Hippocampal formation (tissue), 2 donors: Measurements from ENCODE around the gene ACKR2.
A peak's percentile ranks its signal among the peaks of the same experiment; 100 is the strongest.

Source experiments
- DNase-seq, 2 donors: peaks; one replicate each; lab custom pipeline; 2025; lab: John Stamatoyannopoulos, UW

Gene ACKR2

DNA sequence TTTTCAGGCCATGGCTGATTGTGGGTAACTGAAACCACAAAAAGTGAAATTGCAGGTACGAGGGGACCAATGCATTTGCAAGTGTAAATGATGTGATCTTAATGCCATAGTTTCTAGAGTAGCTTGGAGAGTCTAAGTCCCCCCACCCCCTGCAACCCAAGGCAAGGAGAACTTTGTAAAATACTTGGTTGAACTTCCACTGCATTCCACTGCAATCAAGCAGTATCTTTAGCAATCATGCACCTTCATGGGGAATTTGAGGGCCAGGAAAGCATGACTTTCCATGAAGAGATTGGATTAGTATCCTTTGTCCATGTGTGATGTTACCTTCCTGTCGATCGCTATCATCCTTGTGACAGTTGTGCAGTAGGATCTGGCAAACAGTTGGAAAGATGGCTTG is 77.8 kb downstream of the ACKR2 start:
- DNase-seq: no peak

DNA sequence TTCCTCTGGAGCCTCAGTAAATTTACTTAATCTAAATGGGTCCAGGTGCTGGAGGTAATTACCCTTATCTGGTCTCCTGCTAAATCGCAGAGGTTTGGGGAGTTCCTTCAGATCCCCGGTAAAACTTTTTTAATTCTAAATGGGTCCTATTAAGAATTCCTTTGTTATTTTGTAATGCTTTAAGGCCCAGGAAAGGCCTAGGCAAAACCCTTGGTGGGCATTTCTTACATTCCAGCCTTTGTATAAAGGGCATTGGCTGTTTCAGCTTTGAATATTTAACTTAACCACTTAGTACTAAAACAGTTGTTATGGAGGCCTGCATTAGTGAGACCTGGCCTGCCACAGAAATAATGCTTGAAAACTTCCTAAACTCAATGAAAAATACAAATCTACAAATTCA is 81.8 kb downstream of the ACKR2 start:
- DNase-seq: no peak

DNA sequence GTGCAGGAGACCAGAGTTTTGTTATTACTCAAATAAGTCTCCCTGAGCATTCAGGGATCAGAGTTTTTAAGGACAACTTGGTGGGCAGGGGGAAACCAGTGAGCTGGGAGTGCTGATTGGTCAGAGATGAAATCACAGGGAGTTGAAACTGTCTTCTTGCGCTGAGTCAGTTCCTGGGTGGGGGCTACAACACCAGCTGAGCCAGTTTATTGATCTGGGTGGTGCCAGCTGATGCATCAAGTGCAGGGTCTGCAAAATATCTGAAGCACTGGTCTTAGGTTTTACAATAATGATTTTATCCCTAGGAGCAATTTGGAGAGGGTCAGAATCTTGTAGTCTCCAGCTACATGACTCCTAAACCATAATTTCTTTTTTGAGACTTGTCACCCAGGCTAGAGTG is 82.9 kb downstream of the ACKR2 start:
- DNase-seq: no peak

- DNase-seq: no peak
Measured at GRCh38 chr3:42892807-42893206, 83.6 kb downstream of the ACKR2 start.

DNA sequence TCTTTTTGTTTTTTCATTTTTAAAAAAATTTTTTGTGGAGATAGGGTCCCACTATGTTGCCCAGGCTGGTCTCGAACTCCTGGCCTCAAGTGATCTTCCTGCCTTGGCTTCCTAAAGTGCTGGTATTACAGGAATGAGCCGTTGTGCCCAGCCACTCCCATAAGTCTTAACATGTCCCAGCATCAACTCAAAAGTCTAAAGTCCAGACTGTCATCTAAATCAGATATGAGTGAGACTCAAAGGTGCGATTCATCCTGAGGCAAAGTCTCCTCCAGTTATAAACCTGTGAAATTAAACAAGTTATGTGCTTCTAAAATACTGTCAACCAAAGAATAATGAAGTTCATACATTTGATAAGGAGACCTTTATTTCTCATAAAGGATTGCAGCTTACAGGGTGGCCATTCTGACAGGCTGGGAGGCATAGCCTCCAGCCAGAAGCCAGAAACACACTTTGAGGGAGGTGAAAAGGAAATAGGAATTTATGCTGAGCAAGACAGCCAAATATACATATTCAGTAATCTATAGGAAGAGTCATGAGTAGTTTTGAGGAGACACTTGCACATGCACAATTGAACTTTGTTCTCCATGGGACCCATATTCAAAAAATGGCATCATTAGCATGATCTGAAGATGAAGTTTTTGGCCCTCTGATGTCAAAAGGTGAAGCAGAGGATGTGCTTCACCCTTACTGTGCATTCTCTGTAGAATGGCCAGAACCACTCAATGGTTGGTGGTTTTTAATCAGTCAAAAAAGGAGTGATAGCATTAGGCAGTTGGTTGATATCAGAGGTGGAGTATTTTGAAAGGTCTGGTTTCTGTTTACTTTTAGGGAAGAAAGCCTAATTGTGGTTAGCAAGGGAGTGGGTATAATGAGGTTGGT is 85.7 kb downstream of the ACKR2 start:
- no peak for DNase-seq

DNA sequence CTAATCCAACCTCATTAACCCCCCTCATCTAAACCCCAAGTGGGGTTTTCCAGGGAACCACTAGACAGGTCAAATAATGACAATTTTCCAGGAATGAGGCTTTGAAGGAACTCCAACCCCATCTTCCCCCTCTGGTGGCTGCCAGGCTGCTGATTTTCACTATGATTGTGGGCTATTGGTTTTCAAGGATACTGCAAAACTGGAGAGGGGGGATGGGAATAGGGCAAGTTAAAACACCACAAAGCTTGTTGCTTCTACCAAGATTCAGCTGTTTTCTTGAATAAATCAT is 86.3 kb downstream of the ACKR2 start:
- no peak for DNase-seq

DNA sequence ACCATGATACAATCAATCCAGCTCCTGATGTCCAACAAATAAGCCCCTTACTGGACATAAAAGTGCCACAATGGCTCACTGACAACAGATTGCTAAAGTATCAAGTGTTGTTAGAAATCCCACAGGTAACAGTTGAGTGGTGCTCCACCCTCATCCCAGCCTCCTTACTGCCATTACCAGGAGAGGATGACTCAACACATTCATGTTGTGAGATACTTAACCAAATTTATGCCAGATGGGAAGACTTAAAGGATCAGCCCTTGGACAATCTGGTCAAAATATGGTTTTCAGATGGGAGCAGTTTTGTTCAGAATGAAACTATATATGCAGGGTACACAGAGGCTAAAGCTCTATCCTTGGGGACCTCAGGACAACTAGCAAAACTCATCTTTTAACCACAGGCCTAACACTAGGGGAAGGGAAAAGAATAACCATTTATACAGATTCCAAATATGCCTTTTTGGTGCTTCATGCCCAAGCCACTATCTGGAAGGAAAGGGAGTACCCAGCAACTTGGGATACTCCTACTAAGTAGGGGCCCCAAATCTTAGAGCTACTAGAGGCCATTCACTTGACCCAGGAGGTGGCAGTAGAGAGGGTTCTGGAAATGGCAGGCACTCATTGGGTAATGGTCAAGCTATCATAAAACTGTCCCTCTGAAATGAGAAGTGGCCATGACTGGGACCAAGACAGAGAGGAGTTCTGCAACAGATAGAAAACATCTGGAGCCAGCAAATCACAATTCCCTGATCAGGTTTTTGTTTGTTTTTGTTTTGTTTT is 89.8 kb downstream of the ACKR2 start:
- DNase-seq: no peak

DNA sequence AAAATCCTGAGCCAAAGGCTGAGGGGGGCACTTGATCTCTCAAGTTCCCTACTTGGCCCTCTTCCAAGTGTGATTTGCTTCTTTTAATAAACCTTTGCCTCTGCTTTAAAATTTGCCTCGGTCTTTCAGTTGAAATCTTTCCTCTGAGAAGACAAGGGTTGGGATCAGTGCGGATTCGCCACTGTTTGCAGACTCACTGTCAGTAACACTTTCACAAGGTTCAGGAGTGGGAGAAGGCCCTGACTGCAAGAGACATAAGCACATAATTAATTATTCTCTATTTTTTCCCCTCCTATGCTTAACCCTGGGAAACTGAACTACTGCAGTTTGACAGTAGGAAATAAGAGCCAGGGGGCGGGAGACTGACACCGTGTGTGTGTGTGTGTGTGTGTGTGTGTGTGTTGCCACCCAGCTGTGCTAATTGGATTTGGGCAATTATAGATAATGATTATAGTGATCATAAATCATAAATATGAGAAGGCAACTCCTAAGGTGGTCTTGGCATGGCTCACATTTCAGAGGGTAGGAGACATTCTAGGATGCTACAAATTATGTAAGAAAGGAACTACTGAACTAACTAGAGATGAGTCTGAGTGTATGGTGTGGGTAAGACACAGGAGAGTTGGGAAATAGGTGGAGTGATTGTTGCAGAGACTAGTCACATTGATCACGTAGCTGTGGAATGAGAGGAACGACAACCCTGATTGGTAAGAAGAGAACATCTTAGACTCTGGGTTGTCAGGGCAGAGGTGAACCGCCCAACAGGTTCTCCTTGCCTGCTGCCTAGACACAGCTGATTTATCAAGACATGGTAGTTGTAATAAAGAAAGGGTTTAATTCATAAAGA is 91.2 kb downstream of the ACKR2 start:
- DNase-seq: no peak

DNA sequence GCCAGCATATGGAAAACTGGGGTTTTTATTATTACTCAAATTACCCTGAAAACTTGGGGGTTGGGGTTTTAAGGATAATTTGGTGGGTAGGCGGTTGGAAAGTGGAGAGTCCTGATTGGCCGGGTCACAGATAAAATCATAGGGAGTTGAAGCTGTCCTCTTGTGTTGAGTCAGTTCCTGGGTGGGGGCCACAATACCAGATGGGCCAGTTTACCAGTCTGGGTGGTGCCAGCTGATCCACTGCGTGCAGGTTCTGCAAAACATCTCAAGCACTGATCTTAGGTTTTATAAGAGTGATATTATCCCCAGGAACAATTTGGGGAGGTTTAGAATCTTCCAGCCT is 91.8 kb downstream of the ACKR2 start:
- DNase-seq: no peak

DNA sequence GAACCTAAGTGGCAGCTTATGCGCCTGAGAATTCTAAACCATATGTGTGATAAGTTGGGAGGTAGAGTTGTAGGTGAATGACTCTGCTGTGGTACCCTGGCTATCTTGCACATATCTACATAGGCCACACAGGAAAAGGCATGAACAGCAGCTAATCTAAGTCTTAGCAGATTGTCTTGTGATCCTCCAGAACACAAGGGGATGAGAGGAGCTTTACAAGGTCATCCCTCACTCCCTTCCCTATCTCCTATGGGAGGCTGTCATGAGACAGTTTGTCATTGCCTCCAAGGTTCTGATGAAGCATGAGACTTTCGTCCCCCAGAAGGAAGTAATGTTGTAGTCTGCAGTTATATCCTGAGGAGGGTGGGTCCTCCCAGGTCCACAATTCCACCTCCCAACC is 93.0 kb downstream of the ACKR2 start:
- DNase-seq: no peak

DNA sequence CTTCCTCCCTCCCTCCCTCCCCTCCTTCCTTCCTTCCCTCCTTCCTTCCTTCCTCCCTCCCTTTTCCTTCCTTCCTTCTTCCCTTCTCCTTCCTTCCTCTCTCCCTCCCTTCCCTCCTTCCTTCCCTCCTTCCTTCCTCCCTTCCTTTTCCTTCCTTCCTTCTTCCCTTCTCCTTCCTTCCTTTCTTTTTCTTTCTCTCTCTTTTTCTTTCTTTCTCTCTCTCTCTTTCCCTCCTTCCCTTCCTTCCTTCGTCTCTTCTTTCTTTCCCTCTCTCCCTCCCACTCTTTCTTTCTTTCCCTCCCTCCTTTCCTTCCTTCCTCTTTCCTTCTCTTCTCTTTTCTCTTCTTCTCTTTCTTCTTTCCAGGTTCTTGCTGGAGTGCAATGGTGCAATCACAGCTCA is 94.8 kb downstream of the ACKR2 start:
- DNase-seq: no peak

GRCh38 chr3:42905740-42906069 is 96.5 kb downstream of the ACKR2 start:
- DNase-seq: peak in 1 of 2 donors; percentile 30

GRCh38 chr3:42906070-42906847 is 97.0 kb downstream of the ACKR2 start, which contains the start of gene ZNF662:
ZNF662 (plus strand) TSS chr3:42906142; CDS start chr3:42908115, 1,973 bp downstream.
- peak in 1 of 2 donors; percentile 51 for DNase-seq

GRCh38 chr3:42906848-42907183 is 97.6 kb downstream of the ACKR2 start:
- no peak for DNase-seq

- DNase-seq: no peak
Measured at GRCh38 chr3:42908675-42909074, 99.4 kb downstream of the ACKR2 start.

DNA sequence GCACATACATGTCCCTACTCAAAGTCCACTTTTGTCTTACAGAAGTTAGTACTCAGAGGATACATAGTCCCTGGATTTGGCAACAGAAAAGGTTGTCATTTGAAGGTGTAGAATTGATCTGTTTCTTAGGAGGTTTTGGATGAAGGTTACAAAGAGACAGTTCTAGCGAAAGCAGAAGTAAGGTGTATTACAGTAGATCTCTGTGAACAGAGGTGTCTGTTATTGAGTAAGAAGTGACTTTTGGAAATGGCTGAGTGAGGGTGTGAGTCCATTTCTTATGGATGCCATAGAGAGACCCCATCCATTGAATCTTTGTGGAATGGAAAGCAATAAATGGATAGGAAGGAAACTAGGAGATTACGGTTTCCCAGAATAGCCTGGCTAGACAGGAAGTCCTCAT is 102.3 kb downstream of the ACKR2 start:
- DNase-seq: no peak

GRCh38 chr3:42914771-42915515 is 105.7 kb downstream of the ACKR2 start:
- no peak for DNase-seq
